Smooth muscle cell of trachea (primary cell): ENCODE data around the gene APPL1. TPM values are rescaled to one million over a fixed set of nuclear protein-coding genes. Genes with fewer than 3 reads are reported as not detected.

Experiments used
- total RNA-seq: library from RNA; depleted of rRNA; stranded (reverse); fragments of >200 nt; gene quantifications from 2 replicates; pipeline ENCODE4 v1.2.1, GENCODE V29; 2014

APPL1 gene
- 45.3 and 52.7 TPM in 2 replicates for total RNA-seq

DNA sequence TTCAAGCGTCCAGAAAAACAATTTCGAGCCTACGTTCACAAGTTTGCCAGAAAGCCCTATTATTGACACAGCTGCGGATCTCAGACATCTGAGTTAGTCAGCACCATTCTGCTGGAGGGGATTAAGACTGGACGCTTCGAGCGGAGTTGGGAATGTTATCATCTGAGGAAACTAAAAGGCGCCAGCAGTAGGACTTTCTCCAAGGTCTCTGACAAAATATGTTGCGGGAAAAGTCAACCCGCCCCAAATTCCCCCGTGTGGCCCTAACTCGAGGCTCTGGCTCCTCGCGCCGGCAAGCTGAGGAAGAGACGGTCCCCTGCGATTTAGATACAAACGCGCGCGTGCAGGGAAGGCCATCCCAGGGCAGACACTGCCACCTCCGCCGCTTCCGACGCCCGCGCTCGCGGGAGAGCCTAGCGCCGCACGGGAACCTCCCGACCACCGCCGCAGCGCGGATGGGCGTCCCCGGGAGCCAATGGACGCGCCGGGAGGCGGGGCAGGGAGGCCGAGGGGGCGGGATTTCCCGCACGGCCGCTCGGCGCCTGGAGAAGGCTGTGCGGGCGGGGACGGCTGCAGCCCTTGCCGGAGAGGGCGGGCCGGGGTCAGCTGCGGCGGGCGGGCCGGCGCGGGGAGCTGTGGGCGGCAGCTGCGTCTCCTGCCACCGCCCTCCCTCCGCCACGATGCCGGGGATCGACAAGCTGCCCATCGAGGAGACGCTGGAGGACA lies at the start of gene APPL1:
APPL1 (plus strand) TSS at position 526 of the 726 bp plus-strand sequence; CDS start at position 681, 155 bp downstream.

DNA sequence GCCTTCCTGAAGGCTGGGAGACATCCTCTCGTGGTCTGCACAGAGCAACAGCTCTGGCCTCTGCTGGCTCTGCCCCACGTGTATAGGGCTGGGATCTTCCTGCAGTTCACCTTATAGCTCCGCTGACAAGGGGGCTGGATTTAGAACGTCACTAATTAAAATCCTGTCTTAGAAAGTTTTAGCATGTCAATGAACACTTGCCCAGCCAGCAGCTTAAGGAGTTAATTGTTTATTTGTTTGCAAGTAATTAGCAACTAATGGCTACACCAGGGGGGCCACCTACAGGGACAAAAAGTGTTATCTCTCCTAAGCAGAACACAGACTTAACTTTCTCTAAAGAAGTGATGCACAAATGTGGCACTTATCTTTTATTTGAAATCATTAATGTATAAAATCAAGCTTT lies 27.6 kb upstream of the APPL1 start, which contains the start of gene HESX1:
HESX1 (minus strand) TSS at position 84 of the 403 bp plus-strand sequence; CDS start at position 24, 60 bp downstream.

GRCh38 chr3:57292159-57292896 lies 64.8 kb downstream of the APPL1 start, which contains the start of gene ASB14:
Gene ASB14, minus strand, starts transcription at chr3:57292685. Its CDS starts 652 bp downstream, at chr3:57292033.

Other genes with a start within 250 kb of the APPL1 start
- gene SPATA12, start 167.1 kb upstream of the APPL1 start, total RNA-seq: under 0.01 and 0.15 TPM in 2 replicates
- gene IL17RD, start 62.4 kb upstream of the APPL1 start, total RNA-seq: 8.9 TPM in 2 replicates
- gene HESX1, start 27.8 kb upstream of the APPL1 start, total RNA-seq: 1.2 and 1.5 TPM in 2 replicates
- gene ASB14, start 65.0 kb downstream of the APPL1 start, total RNA-seq: not detected in 2 replicates